Smooth muscle cell (in vitro differentiated cells): ENCODE results near the gene PIGR. TPM values are rescaled to one million over a fixed set of nuclear protein-coding genes. Genes with fewer than 3 reads are reported as not detected.

Experiments used
- DNase-seq: peaks from one replicate; lab custom pipeline; 2025; ENCODE audit not compliant: unreplicated experiment; lab: John Stamatoyannopoulos, UW
- H2AFZ ChIP-seq: fragments of 200-600 bp; sonication (generic); 2 replicates; pipeline ENCODE4 v1.6.0; 2016; ENCODE audit warnings: antibody characterized with exemption, low read depth, mild to moderate bottlenecking
- H3F3A ChIP-seq: fragments of 200-600 bp; sonication (generic); 2 replicates; pipeline ENCODE4 v1.6.0; 2017; ENCODE audit warnings: antibody characterized with exemption, low read depth
- H3K27ac ChIP-seq: fragments of 200-600 bp; sonication (generic); 2 replicates; pipeline ENCODE4 v1.5.1; 2016; ENCODE audit warnings: low read depth, mild to moderate bottlenecking
- H3K27me3 ChIP-seq: fragments of 200-600 bp; sonication (generic); 2 replicates; pipeline ENCODE4 v1.6.1; 2016; ENCODE audit warnings: low read depth, mild to moderate bottlenecking
- H3K36me3 ChIP-seq: fragments of 200-600 bp; sonication (generic); 2 replicates; pipeline ENCODE4 v1.5.1; 2016; ENCODE audit warnings: low read depth
- H3K4me1 ChIP-seq: fragments of 200-600 bp; sonication (generic); 2 replicates; pipeline ENCODE4 v1.5.1; 2016; ENCODE audit warnings: low read depth
- H3K4me2 ChIP-seq: fragments of 200-600 bp; sonication (generic); 2 replicates; pipeline ENCODE4 v1.6.0; 2016; ENCODE audit warnings: mild to moderate bottlenecking
- H3K4me3 ChIP-seq: fragments of 200-600 bp; sonication (generic); 2 replicates; pipeline ENCODE4 v1.5.1; 2016; ENCODE audit warnings: mild to moderate bottlenecking
- H3K79me2 ChIP-seq: fragments of 200-600 bp; sonication (generic); 2 replicates; pipeline ENCODE4 v1.6.0; 2016; ENCODE audit warnings: low read depth, mild to moderate bottlenecking
- H3K9ac ChIP-seq: fragments of 200-600 bp; sonication (generic); 2 replicates; pipeline ENCODE4 v1.6.0; 2016; ENCODE audit warnings: low read depth
- H3K9me3 ChIP-seq: fragments of 200-600 bp; sonication (generic); replicated peaks from 2 replicates; pipeline ENCODE4 v1.5.1; 2016; ENCODE audit warnings: low read depth
- H4K20me1 ChIP-seq: fragments of 200-600 bp; sonication (generic); 2 replicates; pipeline ENCODE4 v1.6.0; 2016; ENCODE audit warnings: low read depth
- CTCF ChIP-seq: fragments of 200-600 bp; sonication (generic); IDR thresholded peaks from 2 replicates; pipeline ENCODE4 v1.5.1; 2017; ENCODE audit warnings: borderline replicate concordance, mild to moderate bottlenecking, antibody characterized with exemption; ENCODE audit not compliant: insufficient read depth, poor library complexity, severe bottlenecking
- WGBS: methylation state at CpG from one replicate; pipeline ENCODE4 v1.1.7; 2016; ENCODE audit warnings: low lambda C conversion rate; 5-methylcytosine and 5-hydroxymethylcytosine counted together
- polyA plus RNA-seq: library from polyadenylated mRNA; unstranded; fragments of >200 nt; fragmentation: Nextera tagmentation; extraction: Ambion mirVana; gene quantifications from 2 replicates; pipeline ENCODE4 v1.2.1, GENCODE V29; 2016
- total RNA-seq: library from RNA; depleted of rRNA; stranded (reverse); fragments of >200 nt; gene quantifications from 2 replicates; pipeline ENCODE4 v1.2.3, GENCODE V29; 2014

The PIGR gene
- total and polyA plus RNA-seq, 2 experiments from 2014 or later: not detected

GRCh38 chr1:206958144-206958543 is 11.9 kb upstream of the PIGR start:
- DNase-seq: no peak
- Histone ChIP-seq H3K9me3 (no peaks in the 10 kb centered on the region), H4K20me1 (no peaks in the 10 kb centered on the region), H3K4me1 (peaks cover 4% of the 10 kb centered on the region), H3K36me3 (no peaks in the 10 kb centered on the region), H3F3A (no peaks in the 10 kb centered on the region), H3K4me3 (no peak overlapping the region), H3K27me3 (no peaks in the 10 kb centered on the region), H3K79me2 (no peaks in the 10 kb centered on the region), H3K4me2 (no peak overlapping the region), H3K27ac (no peak overlapping the region), H2AFZ (no peak overlapping the region), H3K9ac (no peak overlapping the region)
- WGBS: 93% methylated on average over 2 of the region's 2 CpGs
- no peak for TF ChIP-seq CTCF

GRCh38 chr1:206957639-206958038 is 11.4 kb upstream of the PIGR start:
- no peak for DNase-seq
- Histone ChIP-seq H3K4me3 (no peak overlapping the region), H3K27me3 (no peaks in the 10 kb centered on the region), H3K9ac (no peak overlapping the region), H2AFZ (no peak overlapping the region), H3K27ac (no peak overlapping the region), H3F3A (no peaks in the 10 kb centered on the region), H3K79me2 (no peaks in the 10 kb centered on the region), H3K4me2 (no peak overlapping the region), H3K9me3 (no peaks in the 10 kb centered on the region), H3K36me3 (no peaks in the 10 kb centered on the region), H4K20me1 (no peaks in the 10 kb centered on the region), H3K4me1 (peaks cover 4% of the 10 kb centered on the region)
- WGBS: 96% methylated on average over 5 of the region's 5 CpGs
- no peak for TF ChIP-seq CTCF

GRCh38 chr1:206955476-206956451 is 9.5 kb upstream of the PIGR start:
- no peaks in the 10 kb centered on the region for H4K20me1 ChIP-seq
- peak overlapping the region; percentile 38 for H3K4me2 ChIP-seq
- peaks cover 4% of the 10 kb centered on the region for H3K4me1 ChIP-seq
- no peaks in the 10 kb centered on the region for H3K27me3 ChIP-seq
- H3K9ac ChIP-seq: no peak overlapping the region
- no peak overlapping the region for H3K27ac ChIP-seq
- no peak for TF ChIP-seq CTCF
- no peak for DNase-seq
- no peaks in the 10 kb centered on the region for H3K36me3 ChIP-seq
- H3K79me2 ChIP-seq: no peaks in the 10 kb centered on the region
- 50% methylated on average over 11 of the region's 11 CpGs for WGBS
- no peaks in the 10 kb centered on the region for H3K9me3 ChIP-seq
- no peak overlapping the region for H3K4me3 ChIP-seq
- peak overlapping the region; percentile 94 for H2AFZ ChIP-seq
- no peaks in the 10 kb centered on the region for H3F3A ChIP-seq
